ENCODE measurements around the gene RBM4B.
A peak's percentile ranks its signal among the peaks of the same experiment; 100 is the strongest.

RBM4B gene

GRCh38 chr11:66616379-66617154, 61.1 kb downstream of the RBM4B start, which contains the start of gene RBM14:
Gene RBM14, plus strand, starts transcription at chr11:66616630. Its CDS starts 91 bp downstream, at chr11:66616721.
- peak; percentile 96 to 97 for DNase-seq (ENCODE audit: low read depth in 1 of 2, low spot score in 1 of 2)

Data from activated T-helper 1 cell treated with anti-CD3 and anti-CD28 coated beads, Interleukin-2, amount 50 U/mL, for 16 hours (primary cell).